GM18907 (cell line): ENCODE results near the gene BPIFB4.
"Not testable (repeated sequence)": the region's sequence is repeated elsewhere in the genome, so short reads cannot be mapped to it uniquely, and the experiment has no call there.

Source experiments
- ATAC-seq: cut with Tn5 transposase; IDR thresholded peaks from one replicate; pipeline ENCODE4 v1.9.1; 2021; ENCODE audit warnings: mild to moderate bottlenecking, moderate library complexity; ENCODE audit not compliant: unreplicated experiment

BPIFB4 gene

GRCh38 chr20:33115501-33115900 is 36.1 kb downstream of the BPIFB4 start:
- not testable (repeated sequence) for ATAC-seq

- ATAC-seq = peak; percentile 63
These were observed 40.6 kb downstream of the BPIFB4 start for GRCh38 chr20:33119725-33120720.

- no peak for ATAC-seq
These were observed 41.5 kb downstream of the BPIFB4 start for GRCh38 chr20:33120934-33121333.

GRCh38 chr20:33122297-33122696 is 42.9 kb downstream of the BPIFB4 start:
- not testable (repeated sequence) for ATAC-seq

- ATAC-seq = no peak
These were observed 44.8 kb downstream of the BPIFB4 start for GRCh38 chr20:33124261-33124660.

- no peak for ATAC-seq
These were observed 45.6 kb downstream of the BPIFB4 start for GRCh38 chr20:33124994-33125393.

- ATAC-seq = no peak
These were observed 46.5 kb downstream of the BPIFB4 start for GRCh38 chr20:33125983-33126382.

GRCh38 chr20:33127422-33128097 is 48.1 kb downstream of the BPIFB4 start:
- no peak for ATAC-seq

- no peak for ATAC-seq
These were observed 51.2 kb downstream of the BPIFB4 start for GRCh38 chr20:33130568-33131061.

GRCh38 chr20:33131949-33132473 is 52.6 kb downstream of the BPIFB4 start:
- no peak for ATAC-seq

GRCh38 chr20:33132513-33133372 is 53.3 kb downstream of the BPIFB4 start:
- no peak for ATAC-seq

GRCh38 chr20:33133373-33133941 is 54.0 kb downstream of the BPIFB4 start:
- ATAC-seq = no peak

- ATAC-seq = no peak
These were observed 57.8 kb downstream of the BPIFB4 start for GRCh38 chr20:33137195-33137594.

- no peak for ATAC-seq
These were observed 60.0 kb downstream of the BPIFB4 start for GRCh38 chr20:33139467-33139866.

- no peak for ATAC-seq
These were observed 66.1 kb downstream of the BPIFB4 start for GRCh38 chr20:33145521-33145920.

GRCh38 chr20:33147299-33147698 is 67.9 kb downstream of the BPIFB4 start:
- ATAC-seq = no peak

- no peak for ATAC-seq
These were observed 68.6 kb downstream of the BPIFB4 start for GRCh38 chr20:33148040-33148439.

GRCh38 chr20:33154252-33154651 is 74.8 kb downstream of the BPIFB4 start:
- no peak for ATAC-seq

GRCh38 chr20:33158637-33159385 is 79.4 kb downstream of the BPIFB4 start:
- no peak for ATAC-seq
